AG08396 (cell line): ENCODE data around the gene RPS27L.

Experiments
- DNase-seq: peaks from one replicate; pipeline ENCODE4 v3.0.0; 2012; ENCODE audit warnings: low spot score, mixed read lengths

RPS27L gene

GRCh38 chr15:63157118-63157843 is at the start of gene RPS27L:
Gene RPS27L (minus strand): TSS chr15:63157477. CDS start chr15:63157405, 72 bp downstream.
- peak; percentile 88 for DNase-seq

- DNase-seq, result no peak
These were observed 48.8 kb upstream of the RPS27L start for GRCh38 chr15:63206079-63206478.

GRCh38 chr15:63203451-63204090 is 46.3 kb upstream of the RPS27L start:
- no peak for DNase-seq

- DNase-seq, result no peak
These were observed 45.6 kb upstream of the RPS27L start for GRCh38 chr15:63202861-63203260.

GRCh38 chr15:63200464-63201249 is 43.4 kb upstream of the RPS27L start:
- DNase-seq, result no peak

- no peak for DNase-seq
These were observed 41.3 kb upstream of the RPS27L start for GRCh38 chr15:63198371-63199250.

GRCh38 chr15:63197626-63198025 is 40.3 kb upstream of the RPS27L start:
- DNase-seq, result no peak

GRCh38 chr15:63196842-63197241 is 39.6 kb upstream of the RPS27L start:
- no peak for DNase-seq

- DNase-seq, result no peak
These were observed 38.3 kb upstream of the RPS27L start for GRCh38 chr15:63195569-63196015.

GRCh38 chr15:63194880-63195568 is 37.7 kb upstream of the RPS27L start:
- DNase-seq, result no peak

- no peak for DNase-seq
These were observed 37.0 kb upstream of the RPS27L start for GRCh38 chr15:63194302-63194701.

GRCh38 chr15:63192619-63193206 is 35.4 kb upstream of the RPS27L start:
- DNase-seq, result no peak

- no peak for DNase-seq
These were observed 34.8 kb upstream of the RPS27L start for GRCh38 chr15:63191895-63192618.

GRCh38 chr15:63190769-63191649 is 33.7 kb upstream of the RPS27L start:
- no peak for DNase-seq

- no peak for DNase-seq
These were observed 32.9 kb upstream of the RPS27L start for GRCh38 chr15:63189941-63190768.

- peak; percentile 95 for DNase-seq
These were observed 31.9 kb upstream of the RPS27L start, which contains the start of gene RAB8B for GRCh38 chr15:63188926-63189871. Gene RAB8B (plus strand): TSS chr15:63189606. CDS start chr15:63189625, 19 bp downstream.
